PFSK-1 (cell line): ENCODE results near the gene ZIM2.

Source experiments
- FOXP2 ChIP-seq: optimal IDR thresholded peaks from 2 replicates; pipeline ENCODE3; 2011; ENCODE audit warnings: borderline replicate concordance, control low read depth, inconsistent platforms; ENCODE audit not compliant: insufficient read depth; ENCODE audit errors: extremely low read length, extremely low read depth
- POLR2AphosphoS5 ChIP-seq: IDR thresholded peaks from 2 replicates; pipeline ENCODE4 v1.6.1; 2012; ENCODE audit warnings: low read depth, mild to moderate bottlenecking, control low read depth, low read length, moderate library complexity
- REST ChIP-seq, 2 experiments: IDR thresholded peaks; 2 replicates each; pipeline versions ENCODE4 v1.6.1 to v1.8.0; 2011 to 2012; ENCODE audit warnings: low read depth in 2 of 2, low read length in 2 of 2, control low read depth in 1 of 2, inconsistent platforms in 1 of 2, mild to moderate bottlenecking in 1 of 2, moderate library complexity in 1 of 2; ENCODE audit not compliant: insufficient read depth in 1 of 2
- SIN3A ChIP-seq: IDR thresholded peaks from 2 replicates; pipeline ENCODE4 v1.6.1; 2012; ENCODE audit warnings: mild to moderate bottlenecking, low read length, moderate library complexity, borderline replicate concordance; ENCODE audit not compliant: insufficient read depth
- TAF1 ChIP-seq: IDR thresholded peaks from 2 replicates; pipeline ENCODE4 v1.6.1; 2012; ENCODE audit warnings: low read length, control low read depth, borderline replicate concordance; ENCODE audit not compliant: insufficient read depth

The ZIM2 gene

GRCh38 chr19:56725829-56726424, 114.6 kb downstream of the ZIM2 start:
- TF ChIP-seq TAF1 (no peak), REST (IDR thresholded peaks at IDR 0.05; ENCODE audit: insufficient read depth in 1 of 2, low read depth in 2 of 2, low read length in 2 of 2) (no peak), FOXP2 (no peak), POLR2AphosphoS5 (no peak), SIN3A (no peak)
